ENCODE data around the gene HAUS7. TPM values are rescaled to one million over a fixed set of nuclear protein-coding genes. Genes with fewer than 3 reads are reported as not detected.

Gene HAUS7
- total RNA-seq, 1 donor from 2014 or later, result 60.3 TPM

DNA sequence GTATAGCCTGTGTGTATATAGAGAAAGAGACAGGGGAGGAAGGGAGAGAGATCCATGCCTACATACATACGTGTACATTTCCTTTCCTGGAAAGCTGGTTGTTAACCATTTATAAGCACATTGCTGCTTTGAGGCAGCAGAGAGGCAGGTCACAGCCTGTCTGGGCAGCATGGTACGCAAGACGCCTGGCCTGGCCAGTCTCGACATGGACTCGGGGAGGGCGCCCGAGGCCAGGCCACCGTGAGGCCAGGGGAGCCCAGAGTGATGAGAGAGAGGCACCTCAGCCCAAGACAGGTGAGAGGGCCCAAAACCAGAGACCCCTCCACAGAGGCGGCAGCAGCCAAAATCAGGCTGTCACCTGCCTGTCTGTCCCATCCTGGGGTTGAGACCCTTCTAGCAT, 28.4 kb downstream of the HAUS7 start:
- Mint-ChIP-seq H3K4me1 (ENCODE audit: unreplicated experiment) (no peaks in the 10 kb centered on the region), H3K4me3 (ENCODE audit: unreplicated experiment) (no peak overlapping the region), H3K36me3 (ENCODE audit: unreplicated experiment) (no peaks in the 10 kb centered on the region), H3K9me3 (ENCODE audit: unreplicated experiment) (no peaks in the 10 kb centered on the region), H3K27ac (ENCODE audit: unreplicated experiment) (no peak overlapping the region), H3K27me3 (ENCODE audit: unreplicated experiment) (peaks cover 2% of the 10 kb centered on the region)
- TF ChIP-seq, protein P1, sequence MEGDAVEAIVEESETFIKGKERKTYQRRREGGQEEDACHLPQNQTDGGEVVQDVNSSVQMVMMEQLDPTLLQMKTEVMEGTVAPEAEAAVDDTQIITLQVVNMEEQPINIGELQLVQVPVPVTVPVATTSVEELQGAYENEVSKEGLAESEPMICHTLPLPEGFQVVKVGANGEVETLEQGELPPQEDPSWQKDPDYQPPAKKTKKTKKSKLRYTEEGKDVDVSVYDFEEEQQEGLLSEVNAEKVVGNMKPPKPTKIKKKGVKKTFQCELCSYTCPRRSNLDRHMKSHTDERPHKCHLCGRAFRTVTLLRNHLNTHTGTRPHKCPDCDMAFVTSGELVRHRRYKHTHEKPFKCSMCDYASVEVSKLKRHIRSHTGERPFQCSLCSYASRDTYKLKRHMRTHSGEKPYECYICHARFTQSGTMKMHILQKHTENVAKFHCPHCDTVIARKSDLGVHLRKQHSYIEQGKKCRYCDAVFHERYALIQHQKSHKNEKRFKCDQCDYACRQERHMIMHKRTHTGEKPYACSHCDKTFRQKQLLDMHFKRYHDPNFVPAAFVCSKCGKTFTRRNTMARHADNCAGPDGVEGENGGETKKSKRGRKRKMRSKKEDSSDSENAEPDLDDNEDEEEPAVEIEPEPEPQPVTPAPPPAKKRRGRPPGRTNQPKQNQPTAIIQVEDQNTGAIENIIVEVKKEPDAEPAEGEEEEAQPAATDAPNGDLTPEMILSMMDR (IDR thresholded peaks at IDR 0.05), result no peak
- DNase-seq (ENCODE audit: extremely low spot score, unreplicated experiment), result no peak

DNA sequence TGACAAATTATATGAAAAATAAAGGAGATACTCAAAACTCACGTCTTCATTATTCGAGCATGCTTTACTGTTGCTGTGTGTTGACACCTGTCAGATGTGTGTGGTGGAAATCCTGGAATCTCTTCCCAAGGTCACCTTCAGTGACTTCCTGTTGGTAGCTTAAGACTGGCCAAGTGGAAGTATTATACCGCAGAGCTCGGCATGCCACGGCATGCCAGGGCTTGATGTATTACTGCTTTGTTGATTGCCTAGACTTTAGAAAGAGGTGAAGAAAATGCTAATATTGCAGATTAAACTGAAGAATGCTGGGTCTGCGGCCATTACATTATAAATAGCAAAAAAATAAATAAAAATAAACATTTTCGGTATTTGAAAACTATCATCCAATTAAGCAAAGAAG, 29.1 kb downstream of the HAUS7 start:
- H3K27me3 Mint-ChIP-seq (ENCODE audit: unreplicated experiment), result peaks cover 2% of the 10 kb centered on the region
- H3K27ac Mint-ChIP-seq (ENCODE audit: unreplicated experiment), result no peak overlapping the region
- no peaks in the 10 kb centered on the region for H3K9me3 Mint-ChIP-seq (ENCODE audit: unreplicated experiment)
- no peaks in the 10 kb centered on the region for H3K4me1 Mint-ChIP-seq (ENCODE audit: unreplicated experiment)
- H3K4me3 Mint-ChIP-seq (ENCODE audit: unreplicated experiment), result no peak overlapping the region
- TF ChIP-seq, protein P1 (IDR thresholded peaks at IDR 0.05), result no peak
- no peaks in the 10 kb centered on the region for H3K36me3 Mint-ChIP-seq (ENCODE audit: unreplicated experiment)
- no peak for DNase-seq (ENCODE audit: extremely low spot score, unreplicated experiment)

DNA sequence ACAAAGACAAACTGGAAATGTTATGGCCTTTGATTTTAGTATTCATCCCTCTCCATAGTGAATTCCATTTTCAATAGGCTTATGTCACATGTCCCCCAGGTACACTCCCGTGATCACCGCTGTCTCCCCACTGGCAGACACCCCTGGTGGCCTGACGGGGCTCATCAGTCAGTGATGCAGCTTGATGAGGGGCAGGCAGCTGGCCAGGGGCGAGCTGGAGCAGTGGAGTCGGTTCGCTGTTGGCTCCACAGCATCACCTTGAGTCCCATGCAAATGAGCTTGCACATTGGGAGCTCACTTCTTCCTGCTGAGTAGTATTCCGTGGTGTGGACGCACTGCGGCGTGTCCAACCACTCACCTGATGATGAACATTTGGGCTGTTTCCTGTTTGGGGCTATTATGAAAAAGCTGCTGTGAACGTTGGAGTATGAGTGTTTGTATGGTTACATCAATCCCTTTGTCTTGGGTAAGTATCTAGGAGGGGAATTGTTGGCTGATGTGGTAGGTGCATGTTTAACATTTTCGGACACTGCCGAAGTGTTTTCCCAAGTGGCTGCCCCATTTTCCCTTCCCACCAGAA, 29.7 kb downstream of the HAUS7 start:
- Mint-ChIP-seq H3K9me3 (ENCODE audit: unreplicated experiment) (no peaks in the 10 kb centered on the region), H3K27me3 (ENCODE audit: unreplicated experiment) (peaks cover 2% of the 10 kb centered on the region)
- TF ChIP-seq, protein P1 (IDR thresholded peaks at IDR 0.05), result no peak

DNA sequence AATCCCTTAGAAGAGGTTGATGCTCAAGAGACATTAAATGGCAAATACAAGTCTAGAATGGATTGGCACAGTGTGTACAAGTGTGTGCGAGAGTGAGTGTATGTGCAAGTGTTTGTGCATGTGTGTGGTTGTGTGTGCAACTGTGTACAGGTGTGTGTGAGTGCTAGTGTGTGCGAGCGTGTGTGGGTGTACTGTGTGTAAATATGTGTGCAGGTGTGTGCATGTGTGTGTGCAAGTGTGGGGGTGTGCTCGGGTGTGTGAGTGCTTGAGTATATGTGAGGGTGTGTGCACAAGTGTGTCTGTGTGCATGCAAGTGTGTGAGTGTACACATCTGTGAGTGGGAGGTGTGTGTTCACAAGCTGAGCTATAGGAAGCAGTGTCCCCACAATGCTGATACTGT, 30.4 kb downstream of the HAUS7 start:
- Mint-ChIP-seq H3K27me3 (ENCODE audit: unreplicated experiment) (peaks cover 2% of the 10 kb centered on the region), H3K36me3 (ENCODE audit: unreplicated experiment) (no peaks in the 10 kb centered on the region), H3K4me1 (ENCODE audit: unreplicated experiment) (no peaks in the 10 kb centered on the region), H3K4me3 (ENCODE audit: unreplicated experiment) (no peak overlapping the region), H3K27ac (ENCODE audit: unreplicated experiment) (no peak overlapping the region), H3K9me3 (ENCODE audit: unreplicated experiment) (no peaks in the 10 kb centered on the region)
- no peak for DNase-seq (ENCODE audit: extremely low spot score, unreplicated experiment)
- TF ChIP-seq, protein P1 (IDR thresholded peaks at IDR 0.05), result no peak

More for the DNA sequence above, 29.7 kb downstream of the HAUS7 start:
- H3K27ac Mint-ChIP-seq (ENCODE audit: unreplicated experiment), result no peak overlapping the region
- H3K36me3 Mint-ChIP-seq (ENCODE audit: unreplicated experiment), result no peaks in the 10 kb centered on the region
- DNase-seq (ENCODE audit: extremely low spot score, unreplicated experiment), result no peak
- H3K4me1 Mint-ChIP-seq (ENCODE audit: unreplicated experiment), result no peaks in the 10 kb centered on the region
- H3K4me3 Mint-ChIP-seq (ENCODE audit: unreplicated experiment), result no peak overlapping the region

DNA sequence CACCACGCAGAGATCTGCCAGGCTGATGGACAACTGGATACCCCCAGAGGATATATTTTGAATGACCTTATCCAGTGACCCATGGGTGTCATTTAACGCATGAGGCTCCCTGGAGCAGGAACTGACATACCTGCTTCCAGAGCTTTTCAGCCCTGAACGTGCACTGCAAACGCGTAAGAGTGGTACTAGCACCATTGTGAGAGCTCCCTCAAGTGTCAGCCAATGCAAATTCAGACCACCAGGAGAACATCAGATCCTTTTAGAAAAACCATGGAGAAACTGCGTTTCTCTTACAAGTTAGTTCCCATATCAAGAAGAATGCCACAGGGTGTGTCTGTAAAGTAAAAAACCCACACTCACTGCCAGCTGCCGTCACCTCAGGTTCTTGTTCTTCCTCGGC, 31.8 kb downstream of the HAUS7 start:
- no peak overlapping the region for H3K27ac Mint-ChIP-seq (ENCODE audit: unreplicated experiment)
- TF ChIP-seq, protein P1 (IDR thresholded peaks at IDR 0.05), result peak; percentile 51
- H3K27me3 Mint-ChIP-seq (ENCODE audit: unreplicated experiment), result peaks cover 2% of the 10 kb centered on the region
- H3K9me3 Mint-ChIP-seq (ENCODE audit: unreplicated experiment), result no peaks in the 10 kb centered on the region
- no peak overlapping the region for H3K4me3 Mint-ChIP-seq (ENCODE audit: unreplicated experiment)
- no peak for DNase-seq (ENCODE audit: extremely low spot score, unreplicated experiment)
- no peaks in the 10 kb centered on the region for H3K36me3 Mint-ChIP-seq (ENCODE audit: unreplicated experiment)
- no peaks in the 10 kb centered on the region for H3K4me1 Mint-ChIP-seq (ENCODE audit: unreplicated experiment)
